Neuron (in vitro differentiated cells): Measurements from ENCODE around the gene JAM3.

ENCODE experiments used
- H2AFZ ChIP-seq: one replicate; pipeline ENCODE4 v1.6.1; 2013; ENCODE audit warnings: low read depth, mild to moderate bottlenecking, inconsistent platforms, low read length, moderate library complexity
- H3K27me3 ChIP-seq: one replicate; pipeline ENCODE4 v1.6.1; 2013; ENCODE audit warnings: low read length; ENCODE audit not compliant: insufficient read depth
- H3K36me3 ChIP-seq: one replicate; pipeline ENCODE4 v1.6.1; 2013; ENCODE audit warnings: low read length; ENCODE audit not compliant: insufficient read depth
- H3K4me1 ChIP-seq: one replicate; pipeline ENCODE4 v1.6.1; 2013; ENCODE audit warnings: low read length; ENCODE audit not compliant: insufficient read depth
- H3K4me3 ChIP-seq: 2 replicates; pipeline ENCODE4 v1.5.1; 2013; ENCODE audit warnings: mild to moderate bottlenecking, low read length, moderate library complexity
- H3K9me3 ChIP-seq: one replicate; pipeline ENCODE4 v1.6.1; 2013; ENCODE audit warnings: low read length

The JAM3 gene

DNA sequence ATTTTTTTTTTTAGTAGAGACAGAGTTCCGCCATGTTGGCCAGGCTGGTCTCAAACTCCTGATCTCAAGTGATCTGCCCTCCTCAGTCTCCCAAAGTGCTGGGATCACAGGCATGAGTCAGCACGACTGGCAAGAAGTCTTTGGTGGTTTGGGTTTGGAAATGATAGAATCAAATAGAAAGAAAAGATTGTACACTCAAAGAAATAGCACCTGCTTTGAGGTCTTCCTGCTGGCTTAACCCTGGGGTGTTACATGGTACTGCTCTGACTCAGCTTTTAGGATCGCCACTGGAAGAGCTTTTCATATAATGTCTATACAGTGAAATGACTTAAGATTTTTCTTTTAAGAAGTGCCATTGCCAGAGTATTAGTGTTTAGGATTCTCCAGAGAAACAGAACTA lies 50.2 kb downstream of the JAM3 start:
- H3K4me1 ChIP-seq, result peaks cover 29% of the 10 kb centered on the region
- H3K27me3 ChIP-seq, result no peaks in the 10 kb centered on the region
- H3K9me3 ChIP-seq, result no peaks in the 10 kb centered on the region
- H3K36me3 ChIP-seq, result peaks cover 2% of the 10 kb centered on the region
- no peak overlapping the region for H2AFZ ChIP-seq
- no peak overlapping the region for H3K4me3 ChIP-seq

DNA sequence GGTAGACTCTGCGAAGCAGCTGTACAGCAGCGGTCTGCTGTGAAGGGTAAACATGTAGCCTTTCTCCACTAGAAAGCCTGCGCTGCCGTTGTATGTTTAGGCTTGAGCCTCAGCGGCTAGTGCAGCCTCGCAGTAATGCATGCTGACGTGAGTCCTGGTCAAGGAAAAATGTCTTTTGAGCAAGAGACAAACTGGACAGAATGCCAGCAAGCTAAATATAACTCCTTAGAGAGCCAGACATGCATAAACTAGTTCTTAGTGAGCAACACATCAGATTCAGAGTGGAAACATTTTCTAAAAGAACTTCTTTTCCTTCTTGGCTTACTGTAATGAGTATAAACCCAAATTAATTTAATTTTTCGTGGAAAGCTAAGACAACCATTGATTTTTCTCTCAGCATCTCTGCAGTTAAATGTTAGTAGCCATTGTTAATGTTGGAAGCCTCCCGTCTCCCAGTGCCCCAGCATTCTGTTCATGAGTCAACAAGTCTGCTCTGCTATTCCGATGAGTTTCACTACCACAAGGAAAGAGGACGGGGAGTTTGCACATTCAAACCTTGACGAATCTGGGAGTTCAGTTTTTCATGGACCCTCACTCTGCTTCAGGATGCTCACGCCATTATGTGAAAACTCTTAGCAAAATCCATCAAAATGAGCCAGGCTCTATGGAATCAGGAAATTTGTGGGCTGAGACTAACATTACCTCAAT lies 51.4 kb downstream of the JAM3 start:
- Histone ChIP-seq H2AFZ (no peak overlapping the region), H3K27me3 (no peaks in the 10 kb centered on the region), H3K4me3 (no peak overlapping the region), H3K9me3 (no peaks in the 10 kb centered on the region), H3K4me1 (peaks cover 39% of the 10 kb centered on the region), H3K36me3 (peaks cover 2% of the 10 kb centered on the region)

DNA sequence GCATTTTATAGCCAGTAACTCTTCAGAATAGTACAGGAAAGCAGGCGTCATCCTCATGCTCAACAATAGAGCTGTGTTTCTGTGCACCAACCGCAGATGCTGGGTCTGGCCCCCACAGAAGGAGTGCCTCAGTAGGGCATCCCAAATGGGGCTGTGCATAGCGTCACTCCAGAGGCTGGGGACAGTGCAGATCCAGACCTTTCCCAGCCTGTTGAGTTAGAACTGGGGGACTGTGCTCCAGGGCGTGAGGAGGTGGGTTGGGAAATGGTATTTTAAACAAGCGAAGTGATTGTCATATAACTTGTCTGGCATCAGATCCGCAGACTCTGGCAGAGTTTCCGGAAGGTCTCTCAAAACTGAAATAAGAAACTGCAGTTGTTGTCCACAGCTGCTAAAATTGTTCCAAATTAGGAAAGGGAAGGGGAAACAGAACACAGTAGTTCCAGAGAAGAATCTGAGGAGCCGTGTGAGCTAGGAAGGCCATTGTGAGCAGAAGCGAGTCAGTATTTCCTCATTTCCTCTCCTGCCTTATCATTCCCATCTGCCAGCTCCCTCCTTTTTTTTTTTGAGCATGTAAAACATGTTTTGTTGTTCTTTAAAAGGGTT lies 52.2 kb downstream of the JAM3 start:
- Histone ChIP-seq H3K4me3 (no peak overlapping the region), H3K36me3 (peaks cover 2% of the 10 kb centered on the region), H2AFZ (no peak overlapping the region), H3K4me1 (peaks cover 46% of the 10 kb centered on the region), H3K27me3 (no peaks in the 10 kb centered on the region), H3K9me3 (no peaks in the 10 kb centered on the region)

DNA sequence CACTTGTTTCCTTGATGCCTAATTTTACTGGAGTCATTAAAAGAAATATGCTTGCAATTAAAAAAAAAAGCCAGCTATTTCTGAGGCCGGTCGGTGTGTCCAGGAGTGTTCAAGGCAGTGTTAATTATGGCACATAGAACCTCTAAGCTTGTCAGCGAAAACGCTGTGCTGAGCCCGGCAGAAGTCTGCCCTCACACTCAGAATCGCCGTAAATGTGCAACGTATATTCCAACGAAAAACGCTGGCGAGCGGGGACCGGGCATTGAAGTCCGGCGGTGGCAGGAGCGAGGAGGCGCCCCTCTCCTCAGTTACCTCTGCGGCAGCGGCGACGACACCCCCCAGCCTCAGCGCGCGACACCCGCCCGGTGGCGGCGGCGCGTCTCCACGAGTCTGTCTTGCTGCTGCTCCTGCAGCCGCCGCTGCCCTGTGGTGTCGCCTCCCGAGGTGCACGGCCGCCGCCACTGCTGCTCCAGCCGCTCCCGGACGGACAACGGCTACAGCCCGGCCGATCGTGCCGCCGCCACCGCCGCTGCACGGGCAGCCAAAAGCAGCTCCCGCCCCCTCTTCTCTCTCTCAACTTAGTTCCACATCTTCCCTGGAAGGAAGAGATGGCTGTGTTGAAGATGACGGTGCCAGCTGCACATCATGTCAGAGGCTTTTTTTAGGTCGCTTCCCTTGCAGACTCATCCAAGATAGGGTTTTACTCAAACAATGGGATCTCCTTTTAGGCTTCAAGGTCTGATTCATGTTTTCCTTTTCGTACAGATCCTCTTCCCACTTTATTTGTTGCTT lies 56.0 kb downstream of the JAM3 start:
- Histone ChIP-seq H2AFZ (no peak overlapping the region), H3K36me3 (peaks cover 7% of the 10 kb centered on the region), H3K4me3 (peak overlapping the region; percentile 18), H3K9me3 (no peaks in the 10 kb centered on the region), H3K27me3 (no peaks in the 10 kb centered on the region), H3K4me1 (peaks cover 50% of the 10 kb centered on the region)

- Histone ChIP-seq H3K27me3 (no peaks in the 10 kb centered on the region), H3K9me3 (peaks cover 1% of the 10 kb centered on the region), H3K4me1 (peaks cover 43% of the 10 kb centered on the region), H3K4me3 (no peak overlapping the region), H3K36me3 (peaks cover 7% of the 10 kb centered on the region), H2AFZ (no peak overlapping the region)
These were observed 56.6 kb downstream of the JAM3 start for GRCh38 chr11:134125507-134125906.

- Histone ChIP-seq H3K36me3 (peaks cover 7% of the 10 kb centered on the region), H3K4me3 (no peak overlapping the region), H3K27me3 (no peaks in the 10 kb centered on the region), H3K4me1 (peaks cover 36% of the 10 kb centered on the region), H2AFZ (no peak overlapping the region), H3K9me3 (peaks cover 4% of the 10 kb centered on the region)
These were observed 57.4 kb downstream of the JAM3 start for GRCh38 chr11:134126217-134126822.

DNA sequence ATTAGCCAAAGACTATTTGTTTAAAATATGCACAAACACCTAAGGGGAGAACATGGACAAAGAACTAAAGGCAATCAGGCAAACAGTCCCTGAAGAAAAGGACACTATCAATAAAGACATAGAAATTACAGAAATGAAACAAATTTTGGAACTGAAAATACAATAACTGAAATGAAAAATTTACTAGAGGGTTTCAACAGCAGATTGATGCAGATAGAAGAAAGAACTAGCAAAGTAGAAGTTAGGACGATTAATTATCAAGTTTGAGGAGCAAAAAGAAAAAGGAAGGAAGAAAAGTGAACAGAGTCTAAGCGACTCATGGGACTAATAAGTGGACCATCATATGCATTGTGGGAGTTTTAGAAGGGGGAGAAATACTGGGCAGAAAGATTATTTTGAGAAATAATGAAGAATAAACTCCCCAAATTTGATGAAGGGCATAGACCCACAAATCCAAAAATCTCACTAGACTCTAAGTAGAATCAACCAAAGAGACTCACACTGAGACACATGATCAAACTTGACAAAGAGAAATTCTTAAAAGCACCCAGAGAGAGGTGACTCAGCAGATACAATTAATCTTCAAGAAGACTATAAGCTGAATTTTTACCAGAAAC lies 62.9 kb downstream of the JAM3 start:
- no peak overlapping the region for H3K4me3 ChIP-seq
- no peaks in the 10 kb centered on the region for H3K27me3 ChIP-seq
- H3K36me3 ChIP-seq, result peaks cover 4% of the 10 kb centered on the region
- H3K9me3 ChIP-seq, result peaks cover 4% of the 10 kb centered on the region
- peaks cover 5% of the 10 kb centered on the region for H3K4me1 ChIP-seq
- no peak overlapping the region for H2AFZ ChIP-seq

DNA sequence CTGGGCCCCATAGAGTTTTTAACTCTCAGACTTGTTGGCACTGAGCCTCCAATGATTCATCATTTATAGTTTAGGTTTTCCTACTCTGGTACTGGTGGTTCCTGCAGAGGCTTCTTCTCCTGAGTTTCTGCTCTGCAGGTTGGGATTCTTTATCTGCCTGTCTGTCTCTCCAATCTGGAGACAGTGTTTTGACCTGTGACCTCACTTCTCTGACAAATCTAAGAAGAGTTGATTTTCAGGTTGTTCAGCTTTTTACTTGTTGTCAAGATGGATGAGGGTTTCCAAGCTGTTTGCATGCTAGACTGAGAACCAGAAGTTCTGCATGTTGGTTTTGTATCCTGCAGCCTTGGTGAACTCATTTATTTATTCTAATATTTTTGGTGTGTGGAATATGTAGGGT lies 63.9 kb downstream of the JAM3 start:
- Histone ChIP-seq H3K4me1 (no peaks in the 10 kb centered on the region), H3K36me3 (no peaks in the 10 kb centered on the region), H3K4me3 (no peak overlapping the region), H3K9me3 (peaks cover 4% of the 10 kb centered on the region), H2AFZ (no peak overlapping the region), H3K27me3 (no peaks in the 10 kb centered on the region)

DNA sequence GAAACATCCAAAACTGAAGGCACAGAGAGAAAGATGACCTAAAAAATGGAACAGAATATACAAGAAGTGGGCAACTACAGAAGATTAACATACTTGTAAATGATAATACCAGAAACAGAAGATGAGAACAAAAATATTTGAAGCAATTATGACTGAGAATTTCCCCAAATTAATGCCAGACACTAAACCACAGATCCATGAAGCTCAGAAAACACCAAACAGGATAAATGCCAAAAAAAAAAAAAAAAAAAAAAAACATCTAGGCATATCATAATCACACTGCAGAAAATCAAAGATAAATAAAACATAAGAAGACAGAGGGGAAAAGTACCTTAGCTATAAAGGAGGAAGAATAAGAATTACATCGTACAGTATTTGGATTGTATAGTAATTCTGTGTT lies 65.3 kb downstream of the JAM3 start:
- Histone ChIP-seq H3K27me3 (no peaks in the 10 kb centered on the region), H3K36me3 (no peaks in the 10 kb centered on the region), H3K4me1 (peaks cover 3% of the 10 kb centered on the region), H3K9me3 (peaks cover 4% of the 10 kb centered on the region), H2AFZ (no peak overlapping the region), H3K4me3 (no peak overlapping the region)

DNA sequence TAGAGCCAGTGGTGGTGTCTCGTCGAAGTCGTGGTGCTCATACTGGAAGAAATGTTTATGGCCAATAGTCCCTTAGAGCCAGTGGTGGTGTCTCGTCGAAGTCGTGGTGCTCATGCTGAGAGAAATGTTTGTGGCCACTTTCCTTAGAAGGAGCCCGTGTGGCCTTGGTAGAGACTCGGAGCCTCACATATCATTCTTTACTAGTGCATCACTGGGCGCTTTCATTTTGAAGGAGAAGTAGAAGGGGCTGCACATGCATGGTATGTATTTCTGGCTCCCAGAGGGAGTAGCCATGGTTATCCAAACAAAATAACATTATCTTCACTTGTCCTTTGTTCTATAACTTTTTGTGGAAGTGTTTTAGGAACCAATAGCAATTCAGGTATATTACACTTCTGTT lies 69.5 kb downstream of the JAM3 start:
- Histone ChIP-seq H3K36me3 (peaks cover 30% of the 10 kb centered on the region), H3K27me3 (no peaks in the 10 kb centered on the region), H3K4me1 (peaks cover 8% of the 10 kb centered on the region), H3K9me3 (no peaks in the 10 kb centered on the region), H2AFZ (no peak overlapping the region), H3K4me3 (no peak overlapping the region)

- Histone ChIP-seq H3K27me3 (no peaks in the 10 kb centered on the region), H3K4me1 (peaks cover 8% of the 10 kb centered on the region), H3K4me3 (no peak overlapping the region), H2AFZ (no peak overlapping the region), H3K9me3 (no peaks in the 10 kb centered on the region), H3K36me3 (peaks cover 40% of the 10 kb centered on the region)
These were observed 70.5 kb downstream of the JAM3 start for GRCh38 chr11:134139303-134139872.

GRCh38 chr11:134139873-134140331 lies 71.0 kb downstream of the JAM3 start:
- Histone ChIP-seq H2AFZ (no peak overlapping the region), H3K27me3 (no peaks in the 10 kb centered on the region), H3K4me3 (no peak overlapping the region), H3K9me3 (no peaks in the 10 kb centered on the region), H3K36me3 (peaks cover 45% of the 10 kb centered on the region), H3K4me1 (peaks cover 8% of the 10 kb centered on the region)
